Ascending aorta (tissue), 2 donors: Measurements from ENCODE around the gene ZFAND2B. TPM values are rescaled to one million over a fixed set of nuclear protein-coding genes. Genes with fewer than 3 reads are reported as not detected.

ENCODE experiments used
- DNase-seq, 2 donors: peaks; one replicate each; pipeline ENCODE4 v3.0.0-alpha.2; 2019; ENCODE audit warnings: low spot score in 2 of 2
- H3K27ac ChIP-seq, 2 donors: fragments of 200-600 bp; sonication (generic); one replicate each; pipeline ENCODE4 v1.5.1; 2016 to 2017; ENCODE audit warnings: mild to moderate bottlenecking in 1 of 2
- H3K27me3 ChIP-seq: fragments of 200-600 bp; sonication (generic); one replicate; pipeline ENCODE4 v1.5.1; 2017
- H3K36me3 ChIP-seq, 2 donors: fragments of 200-600 bp; sonication (generic); one replicate each; pipeline ENCODE4 v1.5.1; 2016
- H3K4me1 ChIP-seq, 2 donors: fragments of 200-600 bp; sonication (generic); one replicate each; pipeline ENCODE4 v1.5.1; 2016 to 2017; ENCODE audit warnings: mild to moderate bottlenecking in 1 of 2
- H3K4me3 ChIP-seq, 2 donors: fragments of 200-600 bp; sonication (generic); one replicate each; pipeline ENCODE4 v1.5.1; 2016 to 2017; ENCODE audit warnings: mild to moderate bottlenecking in 1 of 2
- H3K9me3 ChIP-seq, 2 donors: fragments of 200-600 bp; sonication (generic); one replicate each; pipeline ENCODE4 v1.5.1; 2016
- CTCF ChIP-seq, 3 experiments: fragments of 200-600 bp in 2 of 3; fragments of 450-650 bp in 1 of 3; sonication (generic) in 2 of 3; IDR thresholded peaks; one replicate each; pipeline ENCODE4 v1.5.1; 2016 to 2019; ENCODE audit warnings: antibody characterized with exemption in 3 of 3, mild to moderate bottlenecking in 1 of 3, moderate library complexity in 1 of 3
- intact Hi-C: fragments of 100-400 bp; cut with DNase I; formaldehyde crosslinking; loops from one replicate; pipeline ENCODE4 v1.15.1; 2023
- total RNA-seq: library from RNA; depleted of rRNA; stranded (reverse); fragments of >200 nt; gene quantifications from one replicate; pipeline ENCODE4 v1.1.0, GENCODE V29; 2016

The ZFAND2B gene
- total RNA-seq, 1 donor from 2014 or later = 225 TPM

DNA sequence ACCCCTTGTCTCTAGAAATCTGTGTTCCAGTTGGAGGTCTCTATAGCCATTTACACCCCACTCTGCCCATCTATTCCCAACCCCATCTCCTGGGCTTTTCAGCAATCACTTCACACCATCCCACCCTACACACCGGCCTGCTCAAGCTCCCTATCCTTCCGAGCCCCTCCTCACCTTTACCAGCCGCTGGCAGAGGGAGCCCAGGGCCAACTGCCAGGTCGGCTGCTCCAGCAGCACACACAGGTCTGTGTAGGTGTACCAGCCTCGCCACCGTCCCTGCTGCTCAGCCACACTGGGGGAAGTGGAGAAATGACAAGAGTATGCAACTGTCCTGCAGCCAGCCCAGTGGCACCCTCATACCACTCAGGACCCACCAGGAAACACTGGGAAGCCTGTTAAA lies 33.4 kb upstream of the ZFAND2B start:
- Histone ChIP-seq H3K27ac (no peak overlapping the region), H3K9me3 (no peaks in the 10 kb centered on the region), H3K4me1 (peaks cover 0 to 20% of the 10 kb centered on the region in 2 donors), H3K4me3 (no peak overlapping the region), H3K27me3 (no peaks in the 10 kb centered on the region), H3K36me3 (peaks cover 23 to 32% of the 10 kb centered on the region in 2 donors)
- no peak for TF ChIP-seq CTCF (IDR thresholded peaks at IDR 0.05)
- no peak for DNase-seq
- intact Hi-C loops = no loop called here

GRCh38 chr2:219174146-219174545 lies 32.4 kb upstream of the ZFAND2B start:
- no peak overlapping the region for H3K4me3 ChIP-seq
- no peak for TF ChIP-seq CTCF (IDR thresholded peaks at IDR 0.05)
- intact Hi-C loops = no loop called here
- H3K36me3 ChIP-seq = peaks cover 23 to 32% of the 10 kb centered on the region in 2 donors
- H3K27ac ChIP-seq = no peak overlapping the region
- H3K27me3 ChIP-seq = no peaks in the 10 kb centered on the region
- peaks cover 4 to 26% of the 10 kb centered on the region in 2 donors for H3K4me1 ChIP-seq
- DNase-seq = no peak
- H3K9me3 ChIP-seq = no peaks in the 10 kb centered on the region

DNA sequence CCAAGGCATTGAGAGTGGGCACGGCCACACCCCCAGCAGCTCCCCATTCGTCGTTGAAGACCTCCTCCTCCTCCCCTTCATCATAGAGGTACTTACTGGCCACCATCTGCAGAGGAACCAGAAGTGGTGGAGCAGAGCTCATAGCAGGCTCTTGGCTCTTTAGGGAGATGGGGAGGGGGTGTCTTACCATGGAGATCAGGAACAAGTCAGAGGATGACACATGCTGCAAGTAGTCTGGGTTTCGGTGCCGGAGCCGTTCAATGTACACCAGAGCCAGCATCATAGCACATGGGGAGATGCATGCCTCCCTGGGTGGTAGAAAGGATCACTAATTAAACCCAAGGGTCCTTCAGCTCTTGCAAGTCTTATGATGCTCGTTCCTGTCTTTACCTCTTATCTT lies 31.8 kb upstream of the ZFAND2B start:
- Histone ChIP-seq H3K9me3 (no peaks in the 10 kb centered on the region), H3K4me3 (no peak overlapping the region), H3K4me1 (peaks cover 4 to 32% of the 10 kb centered on the region in 2 donors), H3K27ac (no peak overlapping the region), H3K27me3 (no peaks in the 10 kb centered on the region), H3K36me3 (peaks cover 26 to 35% of the 10 kb centered on the region in 2 donors)
- intact Hi-C loops = loop anchor here (5.0 kb wide), 1 partner anchor 212 kb away; the partner anchor contains the start of gene DNPEP
- no peak for DNase-seq
- no peak for TF ChIP-seq CTCF (IDR thresholded peaks at IDR 0.05)

- peak overlapping the region in 1 of 2 donors; percentile 98 for H3K27ac ChIP-seq
- intact Hi-C loops = loop anchor here (5.0 kb wide), 1 partner anchor 212 kb away; the partner anchor contains the start of gene DNPEP
These were observed 31.1 kb upstream of the ZFAND2B start for GRCh38 chr2:219175486-219175885.

DNA sequence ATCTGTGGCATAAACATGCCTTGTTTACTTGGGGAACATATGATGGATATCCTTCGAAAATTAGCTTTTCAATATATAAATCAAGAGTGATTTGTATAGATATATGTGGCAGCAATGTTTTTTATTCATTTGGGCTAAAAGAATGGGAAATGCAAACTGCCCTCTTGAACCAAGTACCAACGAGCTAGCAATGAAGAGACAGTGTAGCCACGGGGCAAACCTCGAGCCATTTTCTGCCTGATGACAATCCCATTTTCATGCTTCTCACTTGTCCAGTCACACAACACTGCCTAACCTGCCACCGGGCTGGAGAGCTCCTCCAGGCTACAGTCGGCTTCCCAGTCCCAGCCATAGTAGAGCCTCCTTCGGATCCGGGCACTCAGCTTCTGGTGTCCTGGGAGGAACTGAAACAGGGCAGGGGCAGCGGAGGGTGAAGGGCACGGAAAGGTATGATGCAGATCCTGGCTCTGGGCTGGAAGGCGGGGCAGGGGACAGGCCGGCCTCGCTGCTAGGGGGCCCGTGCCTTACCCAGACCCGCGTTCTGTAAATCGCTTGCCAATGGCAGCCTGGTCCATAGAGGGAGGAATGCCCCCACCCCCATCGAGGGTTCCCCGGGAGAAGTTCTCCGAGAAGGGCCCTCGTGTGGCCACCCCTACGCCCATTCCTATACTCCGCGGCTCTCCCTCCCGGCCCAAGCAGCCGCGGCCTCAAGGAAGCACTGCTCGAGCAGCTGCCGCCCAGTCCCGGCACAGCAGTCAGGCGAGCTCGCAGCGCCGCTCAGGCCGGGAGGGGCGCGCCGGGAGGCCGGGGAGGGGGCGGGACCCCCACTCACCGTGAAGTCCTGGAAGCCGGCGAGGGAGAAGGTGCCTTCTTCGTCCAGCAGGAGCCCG lies 30.4 kb upstream of the ZFAND2B start:
- peak; percentile 44 to 78 for DNase-seq
- peaks cover 40 to 49% of the 10 kb centered on the region in 2 donors for H3K36me3 ChIP-seq
- peak in 1 of 3 experiments; percentile 14 for TF ChIP-seq CTCF (IDR thresholded peaks at IDR 0.05)
- H3K9me3 ChIP-seq = no peaks in the 10 kb centered on the region
- H3K4me3 ChIP-seq = peak overlapping the region; percentile 91 to 99
- intact Hi-C loops = loop anchor here (1.0 to 5.0 kb wide), 3 partner anchors 53 to 211 kb away; partner anchors contain the start of genes ANKZF1, ATG9A, DNPEP and TUBA4A
- no peaks in the 10 kb centered on the region for H3K27me3 ChIP-seq
- peak overlapping the region; percentile 97 to 98 for H3K27ac ChIP-seq
- peaks cover 4 to 27% of the 10 kb centered on the region in 2 donors for H3K4me1 ChIP-seq

More at GRCh38 chr2:219175486-219175885, 31.1 kb upstream of the ZFAND2B start:
- Histone ChIP-seq H3K36me3 (peaks cover 33 to 42% of the 10 kb centered on the region in 2 donors), H3K4me1 (peaks cover 4 to 32% of the 10 kb centered on the region in 2 donors), H3K27me3 (no peaks in the 10 kb centered on the region), H3K9me3 (no peaks in the 10 kb centered on the region), H3K4me3 (peak overlapping the region; percentile 91 to 99)
- DNase-seq = no peak
- no peak for TF ChIP-seq CTCF (IDR thresholded peaks at IDR 0.05)
